Liver (tissue), 9 donors: ENCODE measurements around the gene MAP4K4. TPM values are rescaled to one million over a fixed set of nuclear protein-coding genes. Genes with fewer than 3 reads are reported as not detected.
A peak's percentile ranks its signal among the peaks of the same experiment; 100 is the strongest.

Source experiments
- DNase-seq: peaks from one replicate; pipeline ENCODE4 v3.0.0-alpha.2; 2017; ENCODE audit warnings: low spot score
- H3K27ac ChIP-seq, 2 donors: one replicate each; pipeline ENCODE4 v1.7.0; 2013; ENCODE audit warnings: inconsistent platforms in 2 of 2, low read length in 2 of 2, control low read depth in 1 of 2, low read depth in 1 of 2, mild to moderate bottlenecking in 1 of 2
- H3K27me3 ChIP-seq, 4 donors: one replicate each; pipeline versions ENCODE4 v1.6.1 to v1.7.0; 2013; ENCODE audit warnings: low read length in 3 of 4, inconsistent platforms in 1 of 4, mild to moderate bottlenecking in 1 of 4, moderate library complexity in 1 of 4; ENCODE audit not compliant: control insufficient read depth in 4 of 4, insufficient read depth in 4 of 4
- H3K36me3 ChIP-seq, 4 donors: one replicate each; pipeline versions ENCODE4 v1.6.1 to v1.7.0; 2013; ENCODE audit warnings: low read length in 3 of 4, mild to moderate bottlenecking in 3 of 4, low read depth in 1 of 4, moderate library complexity in 1 of 4; ENCODE audit not compliant: control insufficient read depth in 4 of 4, insufficient read depth in 3 of 4
- H3K4me1 ChIP-seq, 4 donors: one replicate each; pipeline versions ENCODE4 v1.6.1 to v1.7.0; 2013; ENCODE audit warnings: low read length in 3 of 4, mild to moderate bottlenecking in 3 of 4, moderate library complexity in 1 of 4; ENCODE audit not compliant: control insufficient read depth in 4 of 4, insufficient read depth in 4 of 4
- H3K4me3 ChIP-seq, 3 donors: one replicate each; pipeline versions ENCODE4 v1.6.1 to v1.7.0; 2013; ENCODE audit warnings: low read length in 3 of 3, control low read depth in 1 of 3, low read depth in 1 of 3, mild to moderate bottlenecking in 1 of 3
- H3K9ac ChIP-seq, 2 donors: one replicate each; pipeline ENCODE4 v1.7.0; 2013; ENCODE audit warnings: low read length in 2 of 2, mild to moderate bottlenecking in 2 of 2, moderate library complexity in 2 of 2, control low read depth in 1 of 2, low read depth in 1 of 2
- H3K9me3 ChIP-seq, 4 donors: one replicate each; pipeline versions ENCODE4 v1.6.1 to v1.7.0; 2013; ENCODE audit warnings: low read length in 3 of 4; ENCODE audit not compliant: control insufficient read depth in 4 of 4
- ATF3 ChIP-seq: IDR thresholded peaks from 2 replicates; pipeline ENCODE4 v1.6.1; 2016; ENCODE audit warnings: antibody characterized with exemption
- CTCF ChIP-seq: fragments of 150-350 bp; IDR thresholded peaks from 2 replicates; pipeline ENCODE4 v1.5.1; 2017; ENCODE audit warnings: improper control_type of control experiment, low read depth, low read length; ENCODE audit not compliant: missing input control
- EGR1 ChIP-seq, 2 donors: IDR thresholded peaks; 2 replicates each; pipeline ENCODE4 v1.6.1; 2016 to 2018; ENCODE audit warnings: antibody characterized with exemption in 2 of 2, low read depth in 2 of 2
- FOXA1 ChIP-seq: IDR thresholded peaks from 2 replicates; pipeline ENCODE4 v1.6.1; 2016; ENCODE audit warnings: antibody characterized with exemption
- FOXA2 ChIP-seq: IDR thresholded peaks from 2 replicates; pipeline ENCODE4 v1.6.1; 2016; ENCODE audit warnings: antibody characterized with exemption
- GABPA ChIP-seq, 2 donors: IDR thresholded peaks in 1 of 2; conservative IDR thresholded peaks in 1 of 2; 2 replicates each; pipeline ENCODE4 v1.6.1; 2016; ENCODE audit warnings: antibody characterized with exemption in 2 of 2, mild to moderate bottlenecking in 1 of 2, moderate library complexity in 1 of 2
- HNF4A ChIP-seq, 2 donors: conservative IDR thresholded peaks; 2 replicates each; pipeline ENCODE4 v1.6.1; 2016; ENCODE audit warnings: antibody characterized with exemption in 2 of 2, mild to moderate bottlenecking in 2 of 2
- HNF4G ChIP-seq: IDR thresholded peaks from 2 replicates; pipeline ENCODE4 v1.6.1; 2016; ENCODE audit warnings: antibody characterized with exemption
- JUND ChIP-seq, 2 donors: IDR thresholded peaks; 2 replicates each; pipeline ENCODE4 v1.6.1; 2016; ENCODE audit warnings: antibody characterized with exemption in 2 of 2
- NR2F2 ChIP-seq: IDR thresholded peaks from 2 replicates; pipeline ENCODE4 v1.6.1; 2016; ENCODE audit warnings: antibody characterized with exemption
- RAD21 ChIP-seq, 2 donors: IDR thresholded peaks; 2 replicates each; pipeline ENCODE4 v1.6.1; 2016; ENCODE audit warnings: antibody characterized with exemption in 2 of 2, mild to moderate bottlenecking in 2 of 2
- REST ChIP-seq: IDR thresholded peaks from 2 replicates; pipeline ENCODE4 v1.6.1; 2016; ENCODE audit warnings: antibody characterized with exemption, mild to moderate bottlenecking
- RXRA ChIP-seq, 2 donors: IDR thresholded peaks; 2 replicates each; pipeline ENCODE4 v1.6.1; 2017 to 2018; ENCODE audit warnings: antibody characterized with exemption in 2 of 2, mild to moderate bottlenecking in 1 of 2
- SP1 ChIP-seq: IDR thresholded peaks from 2 replicates; pipeline ENCODE4 v1.6.1; 2018; ENCODE audit warnings: antibody characterized with exemption, mild to moderate bottlenecking
- TAF1 ChIP-seq: conservative IDR thresholded peaks from 2 replicates; pipeline ENCODE4 v1.6.1; 2016; ENCODE audit warnings: antibody characterized with exemption, mild to moderate bottlenecking
- YY1 ChIP-seq: IDR thresholded peaks from 2 replicates; pipeline ENCODE4 v1.6.1; 2016; ENCODE audit warnings: antibody characterized with exemption, mild to moderate bottlenecking
- WGBS: extraction: QIAGEN DNeasy Blood & Tissue Kit; methylation state at CpG from one replicate; pipeline ENCODE4 v1.1.7; 2013; 5-methylcytosine and 5-hydroxymethylcytosine counted together
- polyA plus RNA-seq, 2 donors: library from polyadenylated mRNA; stranded (reverse) in 1 of 2; unstranded in 1 of 2; fragments of 200-250 nt in 1 of 2; fragments of >200 nt in 1 of 2; fragmentation: Nextera tagmentation in 1 of 2; extraction: Ambion mirVana in 1 of 2; gene quantifications; one replicate each; pipeline versions ENCODE4 v1.2.1 to v1.2.3, GENCODE V29; 2013 to 2015
- total RNA-seq, 2 donors: library from RNA; depleted of rRNA; stranded (reverse); fragments of >200 nt; gene quantifications; one replicate each; pipeline ENCODE4 v1.2.3, GENCODE V29; 2014
- TF ChIP-seq, protein P1 (sequence below): IDR thresholded peaks from 2 replicates; pipeline ENCODE4 v1.6.1; 2016; ENCODE audit warnings: antibody characterized with exemption
- donor health status: healthy.
- donor health status: healthy.
- donor health status: healthy.
- donor health status: healthy.
- donor health status: healthy.

MAP4K4 gene
- total and polyA plus RNA-seq, 4 donors, result 9.1 to 40.0 (median 23.6) TPM

DNA sequence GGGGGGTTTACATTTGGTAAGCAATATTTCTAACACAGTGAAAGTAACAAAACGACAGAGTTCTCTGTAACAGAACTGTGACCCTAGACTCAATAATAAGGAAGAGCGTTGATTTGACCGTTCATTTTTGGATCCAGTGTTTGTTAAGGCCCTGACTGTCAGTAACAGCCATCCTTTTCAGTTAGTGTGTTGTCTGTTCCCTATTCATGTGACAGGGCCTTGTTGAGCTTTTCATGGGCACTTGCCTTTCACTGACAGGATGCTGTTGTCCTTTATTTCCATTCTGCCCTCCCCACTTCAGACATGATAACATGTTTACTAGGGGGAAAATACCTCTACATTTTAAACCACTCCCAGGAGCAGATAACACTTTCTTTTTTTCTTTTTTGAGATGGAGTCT, 45.8 kb downstream of the MAP4K4 start:
- H3K36me3 ChIP-seq, result no peaks in the 10 kb centered on the region
- TF ChIP-seq RXRA (IDR thresholded peaks at IDR 0.05) (no peak), YY1 (no peak), ATF3 (no peak), EGR1 (IDR thresholded peaks at IDR 0.05; ENCODE audit: low read depth in 2 of 2) (no peak), NR2F2 (no peak), JUND (IDR thresholded peaks at IDR 0.05) (no peak), HNF4A (conservative IDR thresholded peaks at IDR 0.05) (no peak), SP1 (no peak), RAD21 (IDR thresholded peaks at IDR 0.05) (no peak), FOXA2 (no peak), TAF1 (no peak)
- TF ChIP-seq, protein P1, sequence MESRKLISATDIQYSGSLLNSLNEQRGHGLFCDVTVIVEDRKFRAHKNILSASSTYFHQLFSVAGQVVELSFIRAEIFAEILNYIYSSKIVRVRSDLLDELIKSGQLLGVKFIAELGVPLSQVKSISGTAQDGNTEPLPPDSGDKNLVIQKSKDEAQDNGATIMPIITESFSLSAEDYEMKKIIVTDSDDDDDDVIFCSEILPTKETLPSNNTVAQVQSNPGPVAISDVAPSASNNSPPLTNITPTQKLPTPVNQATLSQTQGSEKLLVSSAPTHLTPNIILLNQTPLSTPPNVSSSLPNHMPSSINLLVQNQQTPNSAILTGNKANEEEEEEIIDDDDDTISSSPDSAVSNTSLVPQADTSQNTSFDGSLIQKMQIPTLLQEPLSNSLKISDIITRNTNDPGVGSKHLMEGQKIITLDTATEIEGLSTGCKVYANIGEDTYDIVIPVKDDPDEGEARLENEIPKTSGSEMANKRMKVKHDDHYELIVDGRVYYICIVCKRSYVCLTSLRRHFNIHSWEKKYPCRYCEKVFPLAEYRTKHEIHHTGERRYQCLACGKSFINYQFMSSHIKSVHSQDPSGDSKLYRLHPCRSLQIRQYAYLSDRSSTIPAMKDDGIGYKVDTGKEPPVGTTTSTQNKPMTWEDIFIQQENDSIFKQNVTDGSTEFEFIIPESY, result no peak
- 81% methylated on average over 3 of the region's 3 CpGs for WGBS

DNA sequence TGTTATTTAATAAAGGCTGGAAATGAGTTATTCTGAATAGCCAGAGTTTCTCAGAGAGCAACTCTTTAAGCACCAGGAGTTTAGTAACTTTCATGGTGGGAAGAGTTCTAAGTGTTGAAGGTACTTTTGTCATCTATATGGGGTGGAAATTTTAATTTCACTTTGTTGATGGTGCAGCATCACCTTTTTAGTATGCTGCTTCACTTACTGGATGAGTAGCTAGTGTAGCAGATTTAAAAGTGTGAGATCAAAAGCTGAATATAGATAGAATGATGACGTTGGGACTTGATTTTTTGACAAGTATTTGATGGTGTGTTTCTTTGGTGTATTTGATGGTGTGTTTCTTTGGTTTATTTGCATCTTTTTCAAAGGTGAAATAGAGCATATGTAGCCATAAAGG, 47.3 kb downstream of the MAP4K4 start:
- no peaks in the 10 kb centered on the region for H3K27me3 ChIP-seq
- no peaks in the 10 kb centered on the region for H3K9me3 ChIP-seq
- H3K9ac ChIP-seq, result no peak overlapping the region
- TF ChIP-seq FOXA2 (no peak), SP1 (no peak), TAF1 (no peak), REST (no peak), YY1 (no peak), NR2F2 (no peak), JUND (IDR thresholded peaks at IDR 0.05) (no peak), FOXA1 (no peak), RAD21 (IDR thresholded peaks at IDR 0.05) (no peak), GABPA (IDR thresholded peaks at IDR 0.05 in 1 of 2, conservative IDR thresholded peaks at IDR 0.05 in 1 of 2) (no peak), HNF4G (no peak), HNF4A (conservative IDR thresholded peaks at IDR 0.05) (no peak), CTCF (no peak), RXRA (IDR thresholded peaks at IDR 0.05) (no peak)
- TF ChIP-seq, protein P1, result no peak
- no peak overlapping the region for H3K4me3 ChIP-seq
- WGBS, result 79% methylated on average over 1 of the region's 1 CpG
- DNase-seq, result no peak
- H3K4me1 ChIP-seq, result peaks cover 21 to 65% (median 51%) of the 10 kb centered on the region in 4 donors
- no peaks in the 10 kb centered on the region for H3K36me3 ChIP-seq
- H3K27ac ChIP-seq, result no peak overlapping the region

More for the DNA sequence above, 45.8 kb downstream of the MAP4K4 start:
- no peaks in the 10 kb centered on the region for H3K9me3 ChIP-seq
- no peaks in the 10 kb centered on the region for H3K27me3 ChIP-seq
- no peak for DNase-seq
- peaks cover 21 to 76% (median 54%) of the 10 kb centered on the region in 4 donors for H3K4me1 ChIP-seq
- H3K27ac ChIP-seq, result peak overlapping the region in 1 of 2 donors; percentile 42
- H3K4me3 ChIP-seq, result no peak overlapping the region
- no peak overlapping the region for H3K9ac ChIP-seq
